Measurements from ENCODE around the gene VAC14. TPM values are rescaled to one million over a fixed set of nuclear protein-coding genes. Genes with fewer than 3 reads are reported as not detected.
"Not testable (repeated sequence)": the region's sequence is repeated elsewhere in the genome, so short reads cannot be mapped to it uniquely, and the experiment has no call there.

The VAC14 gene
- total RNA-seq, 4 donors from 2014 or later = 39.5 to 65.5 (median 45.4) TPM

GRCh38 chr16:70678121-70678897, 122.6 kb downstream of the VAC14 start:
- Histone ChIP-seq H3K36me3 (peaks cover 71% of the 10 kb centered on the region), H3K4me3 (no peak overlapping the region), H3K9me3 (no peaks in the 10 kb centered on the region), H3K4me1 (peaks cover 34% of the 10 kb centered on the region), H3K27ac (no peak overlapping the region), H3K27me3 (no peaks in the 10 kb centered on the region)
- TF ChIP-seq POLR2AphosphoS5 (IDR thresholded peaks at IDR 0.05) = no peak
- WGBS = 90% methylated on average over 18 of the region's 22 CpGs
- DNase-seq (ENCODE audit: low spot score in 2 of 2) = no peak

- Histone ChIP-seq H3K27ac (no peak overlapping the region), H3K4me1 (peaks cover 27% of the 10 kb centered on the region), H3K9me3 (no peaks in the 10 kb centered on the region), H3K36me3 (peaks cover 77% of the 10 kb centered on the region), H3K4me3 (no peak overlapping the region), H3K27me3 (no peaks in the 10 kb centered on the region)
- no peak for DNase-seq (ENCODE audit: low spot score in 2 of 2)
- 100% methylated on average over 6 of the region's 15 CpGs for WGBS
- TF ChIP-seq EP300 (IDR thresholded peaks at IDR 0.05) (no peak), POLR2AphosphoS5 (IDR thresholded peaks at IDR 0.05) (no peak), POLR2A (IDR thresholded peaks at IDR 0.05) (no peak), CTCF (IDR thresholded peaks at IDR 0.05) (no peak)
These were observed 123.3 kb downstream of the VAC14 start for GRCh38 chr16:70677499-70678120.

GRCh38 chr16:70676675-70677498, 124.1 kb downstream of the VAC14 start:
- TF ChIP-seq CTCF (IDR thresholded peaks at IDR 0.05) = no peak
- H3K4me1 ChIP-seq = peaks cover 20% of the 10 kb centered on the region
- WGBS = 83% methylated on average over 7 of the region's 14 CpGs
- no peak for DNase-seq (ENCODE audit: low spot score in 2 of 2)
- peaks cover 85% of the 10 kb centered on the region for H3K36me3 ChIP-seq
- no peak overlapping the region for H3K4me3 ChIP-seq
- no peaks in the 10 kb centered on the region for H3K9me3 ChIP-seq
- H3K27me3 ChIP-seq = no peaks in the 10 kb centered on the region
- H3K27ac ChIP-seq = no peak overlapping the region

- WGBS = 84% methylated on average over 2 of the region's 7 CpGs
- H3K4me1 ChIP-seq = peaks cover 11% of the 10 kb centered on the region
- H3K9me3 ChIP-seq = no peaks in the 10 kb centered on the region
- H3K27ac ChIP-seq = no peak overlapping the region
- H3K4me3 ChIP-seq = no peak overlapping the region
- no peaks in the 10 kb centered on the region for H3K27me3 ChIP-seq
- peaks cover 94% of the 10 kb centered on the region for H3K36me3 ChIP-seq
- no peak for DNase-seq (ENCODE audit: low spot score in 2 of 2)
- no peak for TF ChIP-seq EP300 (IDR thresholded peaks at IDR 0.05)
- TF ChIP-seq POLR2A (IDR thresholded peaks at IDR 0.05) = no peak
These were observed 125.0 kb downstream of the VAC14 start for GRCh38 chr16:70675851-70676513.

GRCh38 chr16:70674221-70675014, 126.5 kb downstream of the VAC14 start:
- peak in 1 of 2 donors; percentile 57 for DNase-seq (ENCODE audit: low spot score in 2 of 2)
- WGBS = 71% methylated on average over 18 of the region's 18 CpGs
- no peak for TF ChIP-seq EP300 (IDR thresholded peaks at IDR 0.05)
- TF ChIP-seq CTCF (IDR thresholded peaks at IDR 0.05) = no peak
- no peak for TF ChIP-seq POLR2AphosphoS5 (IDR thresholded peaks at IDR 0.05)
- no peaks in the 10 kb centered on the region for H3K9me3 ChIP-seq
- H3K27me3 ChIP-seq = no peaks in the 10 kb centered on the region
- H3K4me1 ChIP-seq = no peaks in the 10 kb centered on the region
- no peak overlapping the region for H3K4me3 ChIP-seq
- peaks cover 99% of the 10 kb centered on the region for H3K36me3 ChIP-seq
- no peak overlapping the region for H3K27ac ChIP-seq

GRCh38 chr16:70670938-70671337, 130.0 kb downstream of the VAC14 start:
- not testable (repeated sequence) for DNase-seq (ENCODE audit: low spot score in 2 of 2); H3K4me1 ChIP-seq; H3K9me3 ChIP-seq; H3K27ac ChIP-seq; H3K27me3 ChIP-seq; H3K4me3 ChIP-seq
- peaks cover 99% of the 10 kb centered on the region for H3K36me3 ChIP-seq
- 83% methylated on average over 4 of the region's 4 CpGs for whole genome bisulfite sequencing

Measured in suprapubic skin (tissue), 4 donors.